ENCODE data around the gene COX17. TPM values are rescaled to one million over a fixed set of nuclear protein-coding genes. Genes with fewer than 3 reads are reported as not detected.
A peak's percentile ranks its signal among the peaks of the same experiment; 100 is the strongest.

Gene COX17
- total RNA-seq, 1 donor from 2014 or later = 22.8 TPM

- peak; percentile 29 for DNase-seq (ENCODE audit: low read depth)
- Histone ChIP-seq H2AFZ (ENCODE audit: low read depth, low read length) (peak overlapping the region; percentile 34), H3K9ac (ENCODE audit: low read length) (no peak overlapping the region), H3K27me3 (ENCODE audit: insufficient read depth, low read length) (no peaks in the 10 kb centered on the region), H4K20me1 (ENCODE audit: insufficient read depth, low read length) (no peaks in the 10 kb centered on the region), H3K4me1 (ENCODE audit: insufficient read depth, low read length) (peaks cover 22% of the 10 kb centered on the region), H3K9me3 (ENCODE audit: insufficient read depth, low read depth, low read length) (no peaks in the 10 kb centered on the region), H3K36me3 (ENCODE audit: insufficient read depth, low read length) (no peaks in the 10 kb centered on the region), H3K4me2 (ENCODE audit: low read length) (no peak overlapping the region), H3K27ac (ENCODE audit: low read depth, low read length) (no peak overlapping the region), H3K4me3 (ENCODE audit: insufficient read depth, low read depth, low read length) (no peak overlapping the region), H3K79me2 (ENCODE audit: insufficient read depth, low read length) (no peaks in the 10 kb centered on the region)
- peak overlapping the region; percentile 98 for H3K27ac Mint-ChIP-seq (ENCODE audit: unreplicated experiment)
- peaks cover 40% of the 10 kb centered on the region for H3K4me1 Mint-ChIP-seq (ENCODE audit: low read depth, unreplicated experiment)
- H3K9me3 Mint-ChIP-seq (ENCODE audit: unreplicated experiment) = no peaks in the 10 kb centered on the region
- H3K4me3 Mint-ChIP-seq (ENCODE audit: unreplicated experiment) = no peak overlapping the region
- TF ChIP-seq CTCF (IDR thresholded peaks at IDR 0.05; ENCODE audit: insufficient read depth, low read depth, low read length) = no peak
- TF ChIP-seq EZH2 (IDR thresholded peaks at IDR 0.05; ENCODE audit: insufficient read depth, low read length) = no peak
- no peaks in the 10 kb centered on the region for H3K27me3 Mint-ChIP-seq (ENCODE audit: low read depth, unreplicated experiment)
- no peaks in the 10 kb centered on the region for H3K36me3 Mint-ChIP-seq (ENCODE audit: low read depth, unreplicated experiment)
- no peak for FAIRE-seq
These were observed 41.0 kb downstream of the COX17 start for GRCh38 chr3:119636249-119636648.

DNA sequence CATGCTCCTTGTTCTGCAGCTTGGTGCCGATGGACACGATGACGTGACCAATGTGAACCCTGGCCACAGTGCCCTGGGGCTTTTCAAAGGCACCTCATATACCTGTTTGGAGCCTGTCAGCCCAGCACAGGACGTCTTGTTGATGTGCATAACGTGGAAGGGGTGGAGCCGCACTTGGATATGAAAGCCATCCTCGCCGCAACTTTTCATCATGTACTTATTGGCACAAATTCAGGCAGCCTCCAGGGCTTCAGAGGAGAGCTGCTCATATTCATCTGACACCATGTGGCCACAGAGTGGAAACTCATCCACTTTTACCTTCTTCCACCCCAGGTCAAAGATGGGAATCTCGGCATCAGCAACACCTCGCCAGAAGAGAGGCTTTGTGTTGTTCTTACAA lies 41.5 kb downstream of the COX17 start:
- Histone ChIP-seq H3K4me1 (ENCODE audit: insufficient read depth, low read length) (peaks cover 24% of the 10 kb centered on the region), H3K4me3 (ENCODE audit: insufficient read depth, low read depth, low read length) (no peak overlapping the region), H3K4me2 (ENCODE audit: low read length) (no peak overlapping the region), H3K27ac (ENCODE audit: low read depth, low read length) (no peak overlapping the region), H3K36me3 (ENCODE audit: insufficient read depth, low read length) (no peaks in the 10 kb centered on the region), H3K27me3 (ENCODE audit: insufficient read depth, low read length) (no peaks in the 10 kb centered on the region), H3K9me3 (ENCODE audit: insufficient read depth, low read depth, low read length) (no peaks in the 10 kb centered on the region), H3K9ac (ENCODE audit: low read length) (no peak overlapping the region), H2AFZ (ENCODE audit: low read depth, low read length) (no peak overlapping the region), H4K20me1 (ENCODE audit: insufficient read depth, low read length) (no peaks in the 10 kb centered on the region), H3K79me2 (ENCODE audit: insufficient read depth, low read length) (no peaks in the 10 kb centered on the region)
- Mint-ChIP-seq H3K4me1 (ENCODE audit: low read depth, unreplicated experiment) (peaks cover 44% of the 10 kb centered on the region), H3K27me3 (ENCODE audit: low read depth, unreplicated experiment) (no peaks in the 10 kb centered on the region), H3K4me3 (ENCODE audit: unreplicated experiment) (no peak overlapping the region), H3K36me3 (ENCODE audit: low read depth, unreplicated experiment) (no peaks in the 10 kb centered on the region), H3K9me3 (ENCODE audit: unreplicated experiment) (no peaks in the 10 kb centered on the region), H3K27ac (ENCODE audit: unreplicated experiment) (no peak overlapping the region)
- TF ChIP-seq EZH2 (IDR thresholded peaks at IDR 0.05; ENCODE audit: insufficient read depth, low read length) (no peak), CTCF (IDR thresholded peaks at IDR 0.05; ENCODE audit: insufficient read depth, low read depth, low read length) (no peak)
- FAIRE-seq = no peak
- no peak for DNase-seq (ENCODE audit: low read depth)

DNA sequence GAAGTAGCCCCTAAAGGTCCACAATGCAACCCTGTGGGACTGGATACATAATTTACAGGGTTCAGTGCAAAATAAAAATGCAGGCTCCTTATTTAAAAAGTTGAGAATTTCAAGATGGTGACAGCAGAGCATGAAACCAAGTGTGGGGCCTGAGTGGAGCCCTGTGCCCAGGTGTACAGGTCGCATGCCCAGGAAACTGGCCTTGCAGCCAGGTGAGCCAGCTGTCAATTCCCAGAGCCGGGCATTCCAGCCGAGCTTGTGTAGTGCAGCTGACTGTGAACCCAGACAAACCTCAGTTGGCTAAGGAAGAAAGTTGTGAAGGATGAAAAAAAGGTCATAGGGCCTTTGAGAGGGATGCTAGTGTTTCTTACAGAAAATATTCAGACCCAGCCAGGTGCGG lies 44.4 kb downstream of the COX17 start:
- Histone ChIP-seq H3K9ac (ENCODE audit: low read length) (no peak overlapping the region), H3K79me2 (ENCODE audit: insufficient read depth, low read length) (no peaks in the 10 kb centered on the region), H3K4me3 (ENCODE audit: insufficient read depth, low read depth, low read length) (no peak overlapping the region), H4K20me1 (ENCODE audit: insufficient read depth, low read length) (no peaks in the 10 kb centered on the region), H3K36me3 (ENCODE audit: insufficient read depth, low read length) (no peaks in the 10 kb centered on the region), H3K4me1 (ENCODE audit: insufficient read depth, low read length) (peaks cover 20% of the 10 kb centered on the region), H3K4me2 (ENCODE audit: low read length) (no peak overlapping the region), H3K27me3 (ENCODE audit: insufficient read depth, low read length) (no peaks in the 10 kb centered on the region), H2AFZ (ENCODE audit: low read depth, low read length) (no peak overlapping the region), H3K9me3 (ENCODE audit: insufficient read depth, low read depth, low read length) (no peaks in the 10 kb centered on the region), H3K27ac (ENCODE audit: low read depth, low read length) (no peak overlapping the region)
- DNase-seq (ENCODE audit: low read depth) (no peak), FAIRE-seq (no peak)
- H3K9me3 Mint-ChIP-seq (ENCODE audit: unreplicated experiment) = no peaks in the 10 kb centered on the region
- H3K4me1 Mint-ChIP-seq (ENCODE audit: low read depth, unreplicated experiment) = peaks cover 40% of the 10 kb centered on the region
- no peaks in the 10 kb centered on the region for H3K36me3 Mint-ChIP-seq (ENCODE audit: low read depth, unreplicated experiment)
- H3K27me3 Mint-ChIP-seq (ENCODE audit: low read depth, unreplicated experiment) = no peaks in the 10 kb centered on the region
- H3K27ac Mint-ChIP-seq (ENCODE audit: unreplicated experiment) = no peak overlapping the region
- H3K4me3 Mint-ChIP-seq (ENCODE audit: unreplicated experiment) = no peak overlapping the region
- TF ChIP-seq CTCF (IDR thresholded peaks at IDR 0.05; ENCODE audit: insufficient read depth, low read depth, low read length) = no peak
- no peak for TF ChIP-seq EZH2 (IDR thresholded peaks at IDR 0.05; ENCODE audit: insufficient read depth, low read length)
